ENCODE results near the gene KRT84. TPM values are rescaled to one million over a fixed set of nuclear protein-coding genes. Genes with fewer than 3 reads are reported as not detected.

The KRT84 gene
- total RNA-seq, 3 donors from 2014 or later, result not detected

GRCh38 chr12:52382854-52383253, 2.6 kb downstream of the KRT84 start:
- Mint-ChIP-seq H3K4me1 (ENCODE audit: low read depth) (peaks cover 9% of the 10 kb centered on the region), H3K4me3 (no peak overlapping the region), H3K9me3 (no peaks in the 10 kb centered on the region), H3K36me3 (ENCODE audit: insufficient read depth) (no peaks in the 10 kb centered on the region), H3K27me3 (ENCODE audit: low read depth) (peaks cover 6% of the 10 kb centered on the region)
- no peak for ATAC-seq
- no peak for DNase-seq

GRCh38 chr12:52381206-52381605, 4.2 kb downstream of the KRT84 start:
- ATAC-seq, result no peak
- no peak overlapping the region for H3K4me3 Mint-ChIP-seq
- no peak for DNase-seq
- peaks cover 15% of the 10 kb centered on the region for H3K27me3 Mint-ChIP-seq (ENCODE audit: low read depth)
- H3K4me1 Mint-ChIP-seq (ENCODE audit: low read depth), result peaks cover 9% of the 10 kb centered on the region
- H3K9me3 Mint-ChIP-seq, result no peaks in the 10 kb centered on the region
- no peaks in the 10 kb centered on the region for H3K36me3 Mint-ChIP-seq (ENCODE audit: insufficient read depth)

- H3K4me3 Mint-ChIP-seq, result no peak overlapping the region
- peaks cover 15% of the 10 kb centered on the region for H3K27me3 Mint-ChIP-seq (ENCODE audit: low read depth)
- no peaks in the 10 kb centered on the region for H3K36me3 Mint-ChIP-seq (ENCODE audit: insufficient read depth)
- DNase-seq (no peak), ATAC-seq (no peak)
- no peaks in the 10 kb centered on the region for H3K9me3 Mint-ChIP-seq
- H3K4me1 Mint-ChIP-seq (ENCODE audit: low read depth), result peaks cover 9% of the 10 kb centered on the region
Measured at GRCh38 chr12:52380271-52380694, 5.2 kb downstream of the KRT84 start.

GRCh38 chr12:52379536-52379935, 5.9 kb downstream of the KRT84 start:
- DNase-seq (no peak), ATAC-seq (no peak)
- no peak overlapping the region for H3K4me3 Mint-ChIP-seq
- H3K4me1 Mint-ChIP-seq (ENCODE audit: low read depth), result peaks cover 9% of the 10 kb centered on the region
- peaks cover 15% of the 10 kb centered on the region for H3K27me3 Mint-ChIP-seq (ENCODE audit: low read depth)
- no peaks in the 10 kb centered on the region for H3K9me3 Mint-ChIP-seq
- H3K36me3 Mint-ChIP-seq (ENCODE audit: insufficient read depth), result no peaks in the 10 kb centered on the region

GRCh38 chr12:52378091-52378490, 7.4 kb downstream of the KRT84 start:
- Mint-ChIP-seq H3K4me3 (no peak overlapping the region), H3K9me3 (no peaks in the 10 kb centered on the region), H3K4me1 (ENCODE audit: low read depth) (peaks cover 7% of the 10 kb centered on the region), H3K36me3 (ENCODE audit: insufficient read depth) (no peaks in the 10 kb centered on the region), H3K27me3 (ENCODE audit: low read depth) (peaks cover 15% of the 10 kb centered on the region)
- no peak for DNase-seq
- ATAC-seq, result no peak

- Mint-ChIP-seq H3K9me3 (no peaks in the 10 kb centered on the region), H3K27me3 (ENCODE audit: low read depth) (peaks cover 15% of the 10 kb centered on the region), H3K36me3 (ENCODE audit: insufficient read depth) (no peaks in the 10 kb centered on the region), H3K4me3 (no peak overlapping the region), H3K4me1 (ENCODE audit: low read depth) (no peaks in the 10 kb centered on the region)
- no peak for DNase-seq
- ATAC-seq, result no peak
Measured at GRCh38 chr12:52377266-52377665, 8.2 kb downstream of the KRT84 start.

- no peaks in the 10 kb centered on the region for H3K9me3 Mint-ChIP-seq
- no peak overlapping the region for H3K4me3 Mint-ChIP-seq
- peak in 1 of 2 donors; percentile 40 for ATAC-seq
- no peaks in the 10 kb centered on the region for H3K36me3 Mint-ChIP-seq (ENCODE audit: insufficient read depth)
- DNase-seq, result peak; percentile 36
- peaks cover 10% of the 10 kb centered on the region for H3K27me3 Mint-ChIP-seq (ENCODE audit: low read depth)
- no peaks in the 10 kb centered on the region for H3K4me1 Mint-ChIP-seq (ENCODE audit: low read depth)
Measured at GRCh38 chr12:52372216-52373154, 13.0 kb downstream of the KRT84 start.

GRCh38 chr12:52371716-52372115, 13.7 kb downstream of the KRT84 start:
- ATAC-seq, result no peak
- Mint-ChIP-seq H3K27me3 (ENCODE audit: low read depth) (peaks cover 9% of the 10 kb centered on the region), H3K9me3 (no peaks in the 10 kb centered on the region), H3K4me1 (ENCODE audit: low read depth) (no peaks in the 10 kb centered on the region), H3K36me3 (ENCODE audit: insufficient read depth) (no peaks in the 10 kb centered on the region), H3K4me3 (no peak overlapping the region)
- DNase-seq, result no peak

GRCh38 chr12:52370926-52371608, 14.4 kb downstream of the KRT84 start:
- Mint-ChIP-seq H3K9me3 (no peaks in the 10 kb centered on the region), H3K4me3 (no peak overlapping the region), H3K36me3 (ENCODE audit: insufficient read depth) (no peaks in the 10 kb centered on the region), H3K27me3 (ENCODE audit: low read depth) (peaks cover 5% of the 10 kb centered on the region), H3K4me1 (ENCODE audit: low read depth) (no peaks in the 10 kb centered on the region)
- ATAC-seq, result no peak
- DNase-seq, result no peak

- no peak overlapping the region for H3K4me3 Mint-ChIP-seq
- H3K27me3 Mint-ChIP-seq (ENCODE audit: low read depth), result peaks cover 5% of the 10 kb centered on the region
- ATAC-seq, result no peak
- no peaks in the 10 kb centered on the region for H3K36me3 Mint-ChIP-seq (ENCODE audit: insufficient read depth)
- DNase-seq, result no peak
- H3K9me3 Mint-ChIP-seq, result no peaks in the 10 kb centered on the region
- H3K4me1 Mint-ChIP-seq (ENCODE audit: low read depth), result no peaks in the 10 kb centered on the region
Measured at GRCh38 chr12:52369809-52370208, 15.6 kb downstream of the KRT84 start.

GRCh38 chr12:52369211-52369610, 16.2 kb downstream of the KRT84 start:
- ATAC-seq (no peak), DNase-seq (no peak)
- H3K36me3 Mint-ChIP-seq (ENCODE audit: insufficient read depth), result no peaks in the 10 kb centered on the region
- H3K4me3 Mint-ChIP-seq, result no peak overlapping the region
- H3K27me3 Mint-ChIP-seq (ENCODE audit: low read depth), result peaks cover 5% of the 10 kb centered on the region
- H3K4me1 Mint-ChIP-seq (ENCODE audit: low read depth), result no peaks in the 10 kb centered on the region
- H3K9me3 Mint-ChIP-seq, result no peaks in the 10 kb centered on the region

GRCh38 chr12:52368508-52368907, 16.9 kb downstream of the KRT84 start:
- H3K27me3 Mint-ChIP-seq (ENCODE audit: low read depth), result peaks cover 5% of the 10 kb centered on the region
- H3K36me3 Mint-ChIP-seq (ENCODE audit: insufficient read depth), result no peaks in the 10 kb centered on the region
- H3K4me3 Mint-ChIP-seq, result no peak overlapping the region
- DNase-seq, result no peak
- no peaks in the 10 kb centered on the region for H3K4me1 Mint-ChIP-seq (ENCODE audit: low read depth)
- no peaks in the 10 kb centered on the region for H3K9me3 Mint-ChIP-seq
- no peak for ATAC-seq

GRCh38 chr12:52367876-52368275, 17.6 kb downstream of the KRT84 start:
- no peaks in the 10 kb centered on the region for H3K9me3 Mint-ChIP-seq
- no peaks in the 10 kb centered on the region for H3K4me1 Mint-ChIP-seq (ENCODE audit: low read depth)
- no peaks in the 10 kb centered on the region for H3K36me3 Mint-ChIP-seq (ENCODE audit: insufficient read depth)
- H3K27me3 Mint-ChIP-seq (ENCODE audit: low read depth), result peaks cover 5% of the 10 kb centered on the region
- no peak overlapping the region for H3K4me3 Mint-ChIP-seq
- ATAC-seq (no peak), DNase-seq (no peak)

- no peak for DNase-seq
- Mint-ChIP-seq H3K4me1 (ENCODE audit: low read depth) (no peaks in the 10 kb centered on the region), H3K4me3 (no peak within 1 kb of the TSS), H3K27me3 (ENCODE audit: low read depth) (peaks cover 5% of the 10 kb centered on the region), H3K36me3 (ENCODE audit: insufficient read depth) (no peaks in the 10 kb centered on the region), H3K9me3 (no peaks in the 10 kb centered on the region)
- ATAC-seq, result no peak
Measured at GRCh38 chr12:52366738-52367485, 18.5 kb downstream of the KRT84 start, which contains the start of gene KRT85. Gene KRT85, minus strand, starts transcription at chr12:52367481. Its CDS starts 76 bp downstream, at chr12:52367405.

Measured in activated T-cell treated with anti-CD3 and anti-CD28 coated beads, Interleukin-2, amount 50 U/mL, for 4 hours (primary cell).